ENCODE data around the gene RHBDF1.
"Not testable (repeated sequence)": the region's sequence is repeated elsewhere in the genome, so short reads cannot be mapped to it uniquely, and the experiment has no call there.

Gene RHBDF1

DNA sequence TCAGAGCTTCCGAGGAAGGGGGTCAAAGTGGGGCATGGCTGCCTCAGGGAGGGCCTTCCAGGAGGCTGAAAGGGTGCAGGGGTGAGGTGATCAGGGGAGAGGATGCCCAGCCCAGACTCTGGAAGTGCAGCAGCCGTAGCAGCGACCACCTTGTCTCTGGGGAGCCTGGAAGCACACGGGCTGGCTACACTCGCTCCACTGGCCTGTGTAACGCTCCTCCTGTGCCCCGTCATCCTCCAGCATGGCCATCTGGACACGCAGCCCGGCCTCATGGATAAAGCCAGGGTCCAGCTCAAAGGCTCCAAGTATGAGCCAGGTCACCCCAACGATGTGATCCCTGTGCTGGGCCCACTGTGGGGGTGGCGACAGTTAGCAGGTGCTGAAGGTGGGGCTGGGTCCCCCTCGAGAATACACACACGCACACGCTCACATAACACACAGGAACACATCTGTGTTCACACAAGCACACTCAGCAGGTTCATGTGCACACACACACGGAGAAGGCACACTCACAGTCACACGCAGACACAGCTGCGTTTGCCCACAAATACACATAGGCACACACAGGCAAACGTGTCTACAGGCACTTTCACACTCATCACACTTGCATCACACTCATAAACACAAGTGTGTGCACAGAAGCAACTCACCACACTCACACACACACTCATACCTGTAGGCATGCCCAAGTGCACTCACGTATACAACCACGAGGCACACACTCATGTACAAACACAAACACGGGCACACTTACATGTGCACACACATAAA is 38.4 kb downstream of the RHBDF1 start:
- no peak for DNase-seq

DNA sequence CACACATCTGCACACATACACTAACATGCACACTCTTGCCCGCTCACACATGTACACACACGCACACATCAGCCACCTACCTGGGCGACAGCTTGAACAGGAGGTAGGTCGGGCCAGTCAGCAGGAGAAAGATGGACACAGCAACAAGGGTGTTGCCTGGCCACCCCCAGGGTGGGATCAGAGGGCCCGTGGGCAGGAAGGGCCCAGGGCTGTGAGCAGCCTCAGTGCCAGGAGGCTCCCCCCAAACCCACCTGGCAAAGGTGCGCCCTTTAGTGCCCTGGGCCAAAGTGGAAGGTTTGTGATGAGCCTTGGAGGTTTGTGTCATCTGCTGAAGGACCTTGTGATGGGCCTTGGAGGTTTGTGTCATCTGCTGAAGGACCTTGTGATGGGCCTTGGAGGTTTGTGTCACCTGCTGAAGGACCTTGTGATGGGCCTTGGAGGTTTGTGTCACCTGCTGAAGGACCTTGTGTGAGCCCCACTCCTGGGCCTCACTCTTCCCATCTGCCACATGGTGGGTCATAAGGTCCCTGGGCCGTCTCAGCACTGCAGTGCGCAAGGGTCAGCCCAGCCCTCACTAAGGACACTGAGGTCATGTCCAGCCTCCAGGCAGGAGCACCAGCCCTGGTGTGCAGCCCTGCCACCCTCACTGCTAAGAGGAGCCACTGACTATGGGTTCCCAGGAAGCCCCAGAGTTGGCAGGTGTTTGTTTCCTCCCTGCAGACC is 39.1 kb downstream of the RHBDF1 start:
- DNase-seq = not testable (repeated sequence)

DNA sequence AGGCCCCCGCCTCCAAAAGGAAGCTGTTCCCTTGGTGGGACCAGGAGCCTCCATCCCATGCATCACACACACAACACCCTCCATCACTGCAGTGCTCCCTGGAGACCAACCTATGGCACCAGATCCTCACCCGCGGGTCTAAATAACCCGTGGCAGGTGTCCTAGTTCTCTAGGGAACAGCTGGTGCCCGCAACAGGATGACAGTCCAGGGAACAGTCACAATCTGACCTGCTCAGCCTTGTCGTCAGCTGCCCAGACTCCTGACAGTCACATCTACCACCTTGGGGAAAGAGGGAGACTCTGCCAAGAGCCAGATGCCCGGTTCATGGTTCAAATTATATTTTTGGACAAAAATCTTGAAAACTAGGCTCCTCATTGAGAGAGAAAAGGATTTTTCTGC is 41.8 kb downstream of the RHBDF1 start:
- DNase-seq = not testable (repeated sequence)

DNA sequence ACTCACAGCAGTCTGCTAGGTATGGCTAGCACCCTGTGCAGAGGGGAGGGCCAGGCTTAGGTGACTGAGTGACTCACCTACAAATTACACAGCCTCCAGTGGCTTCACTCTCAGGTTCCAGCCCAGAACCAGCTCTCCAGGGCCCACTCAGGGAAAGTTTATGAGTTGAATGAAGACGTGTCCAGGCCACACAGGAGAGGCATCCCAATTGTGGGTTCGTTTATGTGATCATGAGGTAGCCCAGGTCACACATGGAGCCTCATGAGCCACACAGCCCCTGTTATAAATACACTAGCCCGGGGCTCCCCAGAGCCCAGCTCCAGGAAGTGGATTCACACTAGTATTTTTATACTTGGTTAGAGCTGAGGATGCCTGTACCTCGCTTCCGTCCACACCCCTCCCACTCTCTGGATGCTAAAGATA is 46.5 kb downstream of the RHBDF1 start:
- DNase-seq = not testable (repeated sequence)

DNA sequence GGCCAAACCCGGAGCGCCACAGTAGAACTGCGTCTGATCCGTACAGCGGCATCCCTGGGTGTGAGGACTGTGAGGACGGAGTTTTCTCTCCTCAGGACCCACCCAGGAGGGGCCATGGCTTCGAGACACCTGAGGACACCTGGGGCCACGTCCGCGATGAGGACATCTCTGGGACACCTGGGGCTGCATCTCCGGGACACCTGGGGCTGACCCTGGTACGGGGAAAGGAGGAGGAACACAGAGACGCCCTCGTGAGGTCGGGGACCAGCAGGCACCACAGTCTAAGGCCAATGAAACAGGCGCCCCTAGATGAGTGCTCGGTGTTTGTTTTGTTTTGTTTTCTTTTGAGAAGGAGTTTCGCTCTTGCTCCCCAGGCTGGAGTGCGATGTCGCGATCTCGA is 48.3 kb downstream of the RHBDF1 start:
- DNase-seq = not testable (repeated sequence)

DNA sequence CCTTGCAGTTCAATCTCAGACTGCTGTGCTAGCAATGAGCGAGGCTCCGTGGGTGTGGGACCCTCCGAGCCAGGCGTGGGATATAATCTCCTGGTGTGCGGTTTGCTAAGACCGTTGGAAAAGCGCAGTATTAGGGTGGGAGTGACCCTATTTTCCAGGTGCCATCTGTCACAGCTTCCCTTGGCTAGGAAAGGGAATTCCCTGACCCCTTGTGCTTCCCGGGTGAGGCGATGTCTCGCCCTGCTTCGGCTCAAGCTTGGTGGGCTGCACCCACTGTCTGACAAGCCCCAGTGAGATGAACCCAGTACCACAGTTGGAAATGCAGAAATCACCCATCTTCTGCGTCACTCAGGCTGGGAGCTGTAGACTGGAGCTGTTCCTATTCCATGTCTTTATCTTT is 51.5 kb downstream of the RHBDF1 start:
- not testable (repeated sequence) for DNase-seq

DNA sequence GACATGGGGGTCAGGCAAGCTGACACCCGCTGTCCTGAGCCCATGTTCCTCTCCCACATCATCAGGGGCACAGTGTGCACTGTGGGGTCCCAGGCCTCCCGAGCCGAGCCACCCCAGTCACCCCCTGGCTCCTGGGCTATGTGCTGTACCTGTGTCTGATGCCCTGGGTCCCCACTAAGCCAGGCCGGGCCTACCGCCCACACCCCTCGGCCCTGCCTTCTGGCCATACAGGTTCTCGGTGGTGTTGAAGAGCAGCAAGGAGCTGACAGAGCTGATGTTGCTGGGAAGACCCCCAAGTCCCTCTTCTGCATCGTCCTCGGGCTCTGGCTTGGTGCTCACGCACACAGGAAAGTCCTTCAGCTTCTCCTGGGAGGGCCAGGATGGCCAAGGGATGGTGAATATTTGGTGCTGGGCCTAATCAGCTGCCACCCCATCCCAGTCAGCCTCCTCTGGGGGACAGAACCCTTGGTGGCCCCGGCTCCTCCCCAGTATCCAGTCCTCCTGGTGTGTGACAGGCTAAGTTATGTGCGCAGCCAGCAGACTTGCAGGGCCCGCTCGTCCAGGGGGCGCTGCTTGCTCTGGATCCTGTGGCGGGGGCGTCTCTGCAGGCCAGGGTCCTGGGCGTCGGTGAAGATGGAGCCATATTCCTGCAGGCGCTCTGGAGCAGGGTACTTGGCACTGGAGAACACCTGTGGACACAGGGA is 55.2 kb downstream of the RHBDF1 start:
- DNase-seq = not testable (repeated sequence)

DNA sequence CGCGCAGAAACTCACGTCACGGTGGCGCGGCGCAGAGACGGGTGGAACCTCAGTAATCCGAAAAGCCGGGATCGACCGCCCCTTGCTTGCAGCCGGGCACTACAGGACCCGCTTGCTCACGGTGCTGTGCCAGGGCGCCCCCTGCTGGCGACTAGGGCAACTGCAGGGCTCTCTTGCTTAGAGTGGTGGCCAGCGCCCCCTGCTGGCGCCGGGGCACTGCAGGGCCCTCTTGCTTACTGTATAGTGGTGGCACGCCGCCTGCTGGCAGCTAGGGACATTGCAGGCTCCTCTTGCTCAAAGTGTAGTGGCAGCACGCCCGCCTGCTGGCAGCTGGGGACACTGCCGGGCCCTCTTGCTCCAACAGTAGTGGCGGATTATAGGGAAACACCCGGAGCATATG is 61.7 kb downstream of the RHBDF1 start:
- peak; percentile 79 for DNase-seq

DNA sequence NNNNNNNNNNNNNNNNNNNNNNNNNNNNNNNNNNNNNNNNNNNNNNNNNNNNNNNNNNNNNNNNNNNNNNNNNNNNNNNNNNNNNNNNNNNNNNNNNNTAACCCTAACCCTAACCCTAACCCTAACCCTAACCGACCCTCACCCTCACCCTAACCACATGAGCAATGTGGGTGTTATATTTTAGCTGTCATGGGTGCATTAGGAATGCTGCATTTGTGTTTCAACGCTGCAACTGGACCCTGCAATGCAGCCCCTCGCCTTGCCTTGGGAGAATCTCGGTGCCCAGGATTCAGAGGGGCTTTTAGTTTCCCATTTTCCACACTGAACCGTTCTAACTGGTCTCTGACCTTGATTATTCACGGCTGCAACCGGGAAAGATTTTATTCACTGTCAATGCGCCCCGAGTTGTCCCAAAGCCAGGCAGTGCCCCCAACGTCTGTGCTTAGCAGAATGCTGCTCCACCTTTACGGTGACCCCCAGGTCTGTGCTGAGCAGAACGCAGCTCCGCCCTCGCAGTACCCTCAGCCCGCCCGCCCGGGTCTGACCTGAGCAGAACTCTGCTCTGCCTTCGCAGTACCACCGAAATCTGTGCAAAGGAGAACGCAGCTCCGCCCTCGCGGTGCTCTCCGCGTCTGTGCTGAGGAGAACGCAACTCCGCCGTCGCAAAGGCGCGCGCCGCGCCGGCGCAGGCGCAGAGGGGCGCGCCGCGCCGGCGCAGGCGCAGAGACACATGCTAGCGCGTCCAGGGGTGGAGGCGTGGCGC is 62.3 kb downstream of the RHBDF1 start:
- DNase-seq = no peak
